Measurements from ENCODE around the gene STIM2.
"Not testable (repeated sequence)": the region's sequence is repeated elsewhere in the genome, so short reads cannot be mapped to it uniquely, and the experiment has no call there.

STIM2 gene

DNA sequence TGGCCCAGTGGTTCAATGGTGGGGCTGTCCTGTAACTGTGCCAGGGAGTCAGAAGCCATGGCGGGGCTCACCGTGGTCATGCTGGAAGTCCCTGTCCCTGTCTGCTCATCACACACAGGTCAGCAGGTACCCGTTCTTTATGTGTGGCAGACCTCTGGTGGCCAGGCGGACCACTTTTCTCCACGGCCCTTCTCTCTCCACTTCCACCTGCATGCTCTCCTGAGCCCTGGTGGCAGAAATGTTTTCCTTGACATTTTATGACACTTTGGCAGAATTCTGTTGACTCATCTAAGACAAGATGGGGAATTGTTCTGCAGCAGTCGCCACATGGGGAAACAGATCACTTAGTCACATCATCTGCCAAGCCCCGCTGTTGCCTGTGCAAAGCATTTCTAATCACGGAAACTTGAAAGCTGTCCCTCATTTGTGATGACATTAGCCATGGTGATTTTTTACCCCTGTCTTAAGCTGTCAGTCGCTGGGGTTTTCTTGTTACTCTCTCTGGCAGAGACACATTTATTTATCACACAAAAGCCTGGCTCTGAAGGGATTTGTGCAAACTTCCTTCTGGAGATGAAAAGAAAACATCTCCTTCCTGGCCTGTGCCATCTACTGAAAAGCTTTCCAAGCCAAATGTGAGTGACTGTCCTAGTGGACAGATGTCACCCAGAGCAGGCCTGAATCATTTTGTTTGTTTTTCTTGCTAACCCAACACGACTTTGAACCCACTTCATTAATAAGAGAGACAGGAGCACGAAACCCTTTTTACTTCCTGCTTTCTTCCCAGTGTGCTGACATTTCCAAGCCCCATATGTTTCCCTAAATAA lies 38.8 kb upstream of the STIM2 start:
- Histone ChIP-seq H3K9ac (ENCODE audit: low read depth, low read length) (no peak overlapping the region), H3K36me3 (ENCODE audit: insufficient read depth, low read length) (no peaks in the 10 kb centered on the region), H3K27ac (ENCODE audit: low read depth, low read length) (no peak overlapping the region), H3K9me3 (ENCODE audit: insufficient read depth, low read depth, low read length) (0 out of 2 replicates have a peak, but pooled peaks cover 9% of the 10 kb centered on the region), H3K4me3 (ENCODE audit: low read length) (no peak overlapping the region), H3K27me3 (ENCODE audit: insufficient read depth, low read length) (no peaks in the 10 kb centered on the region), H3K4me1 (ENCODE audit: insufficient read depth, low read length) (peaks cover 11% of the 10 kb centered on the region)
- WGBS: 91% methylated on average over 11 of the region's 11 CpGs

- 0 out of 2 replicates have a peak, but pooled peaks cover 9% of the 10 kb centered on the region for H3K9me3 ChIP-seq (ENCODE audit: insufficient read depth, low read depth, low read length)
- H3K4me1 ChIP-seq (ENCODE audit: insufficient read depth, low read length): peaks cover 11% of the 10 kb centered on the region
- no peaks in the 10 kb centered on the region for H3K36me3 ChIP-seq (ENCODE audit: insufficient read depth, low read length)
- 82% methylated on average over 3 of the region's 6 CpGs for WGBS
- no peaks in the 10 kb centered on the region for H3K27me3 ChIP-seq (ENCODE audit: insufficient read depth, low read length)
- H3K4me3 ChIP-seq (ENCODE audit: low read length): no peak overlapping the region
- H3K27ac ChIP-seq (ENCODE audit: low read depth, low read length): no peak overlapping the region
- no peak overlapping the region for H3K9ac ChIP-seq (ENCODE audit: low read depth, low read length)
These were observed 38.1 kb upstream of the STIM2 start for GRCh38 chr4:26822546-26822945.

DNA sequence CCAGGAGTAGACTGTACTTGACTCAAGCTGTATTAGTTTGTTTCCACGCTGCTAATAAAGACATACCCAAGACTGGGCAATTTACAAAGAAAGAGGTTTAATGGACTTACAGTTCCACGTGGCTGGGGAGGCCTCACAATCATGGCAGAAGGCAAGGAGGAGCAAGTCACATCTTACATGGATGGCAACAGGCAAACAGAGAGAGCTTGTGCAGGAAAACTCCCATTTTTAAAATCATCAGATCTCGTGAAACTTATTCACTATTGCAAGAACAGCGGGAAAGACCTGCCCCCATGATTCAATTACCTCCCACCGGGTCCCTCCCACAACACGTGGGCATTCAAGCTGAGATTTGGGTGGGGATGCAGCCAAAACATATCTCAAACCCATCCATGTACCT lies 37.7 kb upstream of the STIM2 start:
- H3K9me3 ChIP-seq (ENCODE audit: insufficient read depth, low read depth, low read length); H3K27me3 ChIP-seq (ENCODE audit: insufficient read depth, low read length); H3K36me3 ChIP-seq (ENCODE audit: insufficient read depth, low read length); H3K9ac ChIP-seq (ENCODE audit: low read depth, low read length); H3K4me3 ChIP-seq (ENCODE audit: low read length); H3K27ac ChIP-seq (ENCODE audit: low read depth, low read length): not testable (repeated sequence)
- H3K4me1 ChIP-seq (ENCODE audit: insufficient read depth, low read length): peaks cover 11% of the 10 kb centered on the region
- 94% methylated on average over 6 of the region's 6 CpGs for WGBS

DNA sequence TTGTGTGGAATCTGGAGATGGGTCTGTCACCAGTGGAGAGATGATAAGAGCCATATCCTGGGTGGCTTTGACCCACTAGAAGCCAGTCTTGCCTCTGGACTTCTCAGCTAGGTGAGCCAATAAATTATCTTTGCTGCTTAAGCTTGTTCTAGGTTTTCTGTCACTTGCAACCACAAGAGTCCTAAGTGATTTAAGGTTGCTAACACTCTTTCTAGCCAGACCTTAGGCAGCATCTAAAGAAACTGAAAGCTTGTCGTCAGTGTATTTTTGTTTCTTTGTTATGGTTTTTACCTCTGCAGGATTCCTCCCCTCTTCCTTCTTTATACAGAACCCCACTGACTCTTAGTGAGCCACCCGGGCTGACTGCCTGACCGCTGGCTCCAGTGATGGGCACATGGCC lies 37.1 kb upstream of the STIM2 start:
- Histone ChIP-seq H3K36me3 (ENCODE audit: insufficient read depth, low read length) (no peaks in the 10 kb centered on the region), H3K27ac (ENCODE audit: low read depth, low read length) (no peak overlapping the region), H3K9me3 (ENCODE audit: insufficient read depth, low read depth, low read length) (0 out of 2 replicates have a peak, but pooled peaks cover 9% of the 10 kb centered on the region), H3K9ac (ENCODE audit: low read depth, low read length) (no peak overlapping the region), H3K4me3 (ENCODE audit: low read length) (no peak overlapping the region), H3K27me3 (ENCODE audit: insufficient read depth, low read length) (no peaks in the 10 kb centered on the region), H3K4me1 (ENCODE audit: insufficient read depth, low read length) (peaks cover 9% of the 10 kb centered on the region)
- 81% methylated on average over 2 of the region's 3 CpGs for WGBS

GRCh38 chr4:26824667-26825066 lies 36.0 kb upstream of the STIM2 start:
- Histone ChIP-seq H3K27me3 (ENCODE audit: insufficient read depth, low read length) (no peaks in the 10 kb centered on the region), H3K4me3 (ENCODE audit: low read length) (no peak overlapping the region), H3K27ac (ENCODE audit: low read depth, low read length) (no peak overlapping the region), H3K4me1 (ENCODE audit: insufficient read depth, low read length) (peaks cover under 1% of the 10 kb centered on the region; the same call in 1 of the 2 replicates), H3K9me3 (ENCODE audit: insufficient read depth, low read depth, low read length) (0 out of 2 replicates have a peak, but pooled peaks cover 9% of the 10 kb centered on the region), H3K9ac (ENCODE audit: low read depth, low read length) (no peak overlapping the region), H3K36me3 (ENCODE audit: insufficient read depth, low read length) (no peaks in the 10 kb centered on the region)
- WGBS: 100% methylated on average over 1 of the region's 2 CpGs

- WGBS: 94% methylated on average over 7 of the region's 9 CpGs
- H3K9ac ChIP-seq (ENCODE audit: low read depth, low read length): no peak overlapping the region
- H3K4me1 ChIP-seq (ENCODE audit: insufficient read depth, low read length): peaks cover 13% of the 10 kb centered on the region
- no peak overlapping the region for H3K27ac ChIP-seq (ENCODE audit: low read depth, low read length)
- H3K36me3 ChIP-seq (ENCODE audit: insufficient read depth, low read length): no peaks in the 10 kb centered on the region
- no peak overlapping the region for H3K4me3 ChIP-seq (ENCODE audit: low read length)
- H3K27me3 ChIP-seq (ENCODE audit: insufficient read depth, low read length): no peaks in the 10 kb centered on the region
- 0 out of 2 replicates have a peak, but pooled peaks cover 3% of the 10 kb centered on the region for H3K9me3 ChIP-seq (ENCODE audit: insufficient read depth, low read depth, low read length)
These were observed 33.9 kb upstream of the STIM2 start for GRCh38 chr4:26826721-26827120.

DNA sequence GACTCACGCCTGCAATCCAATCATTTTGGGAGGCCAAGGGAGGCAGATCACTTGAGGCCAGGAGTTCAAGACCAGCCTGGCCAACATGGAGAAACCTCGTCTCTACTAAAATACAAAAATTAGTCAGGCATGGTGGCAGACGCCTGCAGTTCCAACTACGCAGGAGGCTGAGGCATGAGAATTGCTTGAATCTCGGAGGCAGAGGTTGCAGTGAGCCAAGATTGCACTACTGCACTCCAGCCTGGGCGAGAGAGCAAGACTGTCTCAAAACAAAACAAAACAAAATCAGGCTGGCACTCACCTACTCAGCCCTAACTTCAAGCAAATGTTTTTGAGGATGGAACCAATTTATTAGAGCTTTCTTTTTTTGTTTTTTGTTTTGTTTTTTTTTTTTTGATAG lies 33.3 kb upstream of the STIM2 start:
- H3K9ac ChIP-seq (ENCODE audit: low read depth, low read length); H3K9me3 ChIP-seq (ENCODE audit: insufficient read depth, low read depth, low read length); H3K4me3 ChIP-seq (ENCODE audit: low read length); H3K36me3 ChIP-seq (ENCODE audit: insufficient read depth, low read length); H3K27me3 ChIP-seq (ENCODE audit: insufficient read depth, low read length); H3K27ac ChIP-seq (ENCODE audit: low read depth, low read length): not testable (repeated sequence)
- peaks cover 13% of the 10 kb centered on the region for H3K4me1 ChIP-seq (ENCODE audit: insufficient read depth, low read length)
- 93% methylated on average over 6 of the region's 6 CpGs for WGBS

- Histone ChIP-seq H3K27me3 (ENCODE audit: insufficient read depth, low read length) (no peaks in the 10 kb centered on the region), H3K9me3 (ENCODE audit: insufficient read depth, low read depth, low read length) (0 out of 2 replicates have a peak, but pooled peaks cover under 1% of the 10 kb centered on the region), H3K9ac (ENCODE audit: low read depth, low read length) (no peak overlapping the region), H3K4me1 (ENCODE audit: insufficient read depth, low read length) (peaks cover 13% of the 10 kb centered on the region), H3K4me3 (ENCODE audit: low read length) (no peak overlapping the region), H3K27ac (ENCODE audit: low read depth, low read length) (no peak overlapping the region), H3K36me3 (ENCODE audit: insufficient read depth, low read length) (no peaks in the 10 kb centered on the region)
- 92% methylated on average over 6 of the region's 6 CpGs for WGBS
These were observed 32.8 kb upstream of the STIM2 start for GRCh38 chr4:26827798-26828197.

GRCh38 chr4:26829018-26829417 lies 31.6 kb upstream of the STIM2 start:
- Histone ChIP-seq H3K27me3 (ENCODE audit: insufficient read depth, low read length) (no peaks in the 10 kb centered on the region), H3K9ac (ENCODE audit: low read depth, low read length) (no peak overlapping the region), H3K36me3 (ENCODE audit: insufficient read depth, low read length) (no peaks in the 10 kb centered on the region), H3K4me1 (ENCODE audit: insufficient read depth, low read length) (peaks cover 13% of the 10 kb centered on the region), H3K9me3 (ENCODE audit: insufficient read depth, low read depth, low read length) (no peaks in the 10 kb centered on the region), H3K27ac (ENCODE audit: low read depth, low read length) (no peak overlapping the region), H3K4me3 (ENCODE audit: low read length) (no peak overlapping the region)
- 93% methylated on average over 4 of the region's 4 CpGs for WGBS

- Histone ChIP-seq H3K27ac (ENCODE audit: low read depth, low read length) (no peak overlapping the region), H3K9ac (ENCODE audit: low read depth, low read length) (no peak overlapping the region)
- WGBS: 84% methylated on average over 2 of the region's 2 CpGs
These were observed 30.6 kb upstream of the STIM2 start for GRCh38 chr4:26830033-26830432.

GRCh38 chr4:26830701-26831100 lies 29.9 kb upstream of the STIM2 start:
- Histone ChIP-seq H3K36me3 (ENCODE audit: insufficient read depth, low read length) (no peaks in the 10 kb centered on the region), H3K9me3 (ENCODE audit: insufficient read depth, low read depth, low read length) (no peaks in the 10 kb centered on the region), H3K9ac (ENCODE audit: low read depth, low read length) (no peak overlapping the region), H3K4me3 (ENCODE audit: low read length) (no peak overlapping the region), H3K27me3 (ENCODE audit: insufficient read depth, low read length) (no peaks in the 10 kb centered on the region), H3K4me1 (ENCODE audit: insufficient read depth, low read length) (peaks cover 13% of the 10 kb centered on the region), H3K27ac (ENCODE audit: low read depth, low read length) (no peak overlapping the region)
- WGBS: 91% methylated on average over 3 of the region's 4 CpGs

More at GRCh38 chr4:26830033-26830432, 30.6 kb upstream of the STIM2 start:
- H3K4me1 ChIP-seq (ENCODE audit: insufficient read depth, low read length): peaks cover 13% of the 10 kb centered on the region
- H3K36me3 ChIP-seq (ENCODE audit: insufficient read depth, low read length): no peaks in the 10 kb centered on the region
- no peaks in the 10 kb centered on the region for H3K9me3 ChIP-seq (ENCODE audit: insufficient read depth, low read depth, low read length)
- H3K27me3 ChIP-seq (ENCODE audit: insufficient read depth, low read length): no peaks in the 10 kb centered on the region
- no peak overlapping the region for H3K4me3 ChIP-seq (ENCODE audit: low read length)

Measured in HUES64 (cell line).